K562 (cell line): ENCODE results near the gene CLSTN1.

Experiments used
- EZH2 ChIP-seq: IDR thresholded peaks from 2 replicates; pipeline ENCODE4 v1.6.1; 2012; ENCODE audit warnings: low read depth, mild to moderate bottlenecking, inconsistent platforms, low read length, borderline replicate concordance
- KDM2B ChIP-seq: fragments of 250-450 bp; sonication (Bioruptor Pico); IDR thresholded peaks from 2 replicates; pipeline ENCODE4 v1.8.0; 2021; ENCODE audit warnings: mild to moderate bottlenecking, moderate library complexity
- MTF1 ChIP-seq: fragments of 250-450 bp; sonication (Bioruptor Pico); IDR thresholded peaks from 2 replicates; pipeline ENCODE4 v1.9.0; 2021; ENCODE audit warnings: moderate library complexity, mild to moderate bottlenecking, inconsistent platforms, borderline replicate concordance
- POLR2A ChIP-seq: fragments of 450-650 bp; conservative IDR thresholded peaks from 2 replicates; pipeline ENCODE4 v1.6.1; 2016
- RAD21 ChIP-seq, 2 experiments: fragments of 250-450 bp in 1 of 2; fragments of 450-650 bp in 1 of 2; sonication (Bioruptor Pico) in 1 of 2; formaldehyde crosslinking in 1 of 2; IDR thresholded peaks in 1 of 2; conservative IDR thresholded peaks in 1 of 2; 2 replicates each; pipeline versions ENCODE4 v1.4.0 to v1.8.0; 2020 to 2022; ENCODE audit warnings: mild to moderate bottlenecking in 2 of 2, moderate library complexity in 1 of 2
- RFX1 ChIP-seq: fragments of 450-650 bp; IDR thresholded peaks from 2 replicates; pipeline ENCODE4 v1.6.1; 2016; ENCODE audit warnings: mild to moderate bottlenecking, moderate library complexity
- TFAP4 ChIP-seq: sonication (generic); formaldehyde crosslinking; IDR thresholded peaks from 2 replicates; pipeline ENCODE4 v1.8.0; 2022; ENCODE audit warnings: missing genetic modification reagents, mild to moderate bottlenecking, moderate library complexity, borderline replicate concordance
- ZNF232 ChIP-seq: sonication (generic); formaldehyde crosslinking; IDR thresholded peaks from 2 replicates; pipeline ENCODE4 v1.8.0; 2022; ENCODE audit warnings: mild to moderate bottlenecking, missing genetic modification reagents
- ZNF655 ChIP-seq: fragments of 250-450 bp; sonication (Bioruptor Pico); IDR thresholded peaks from 2 replicates; pipeline ENCODE4 v1.5.0; 2021

GRCh38 chr1:9863371-9863770 is 39.6 kb upstream of the CLSTN1 start:
- no peak for TF ChIP-seq EZH2
- TF ChIP-seq ZNF232 (CRISPR knock-in tag): no peak
- no peak for TF ChIP-seq ZNF655 (CRISPR knock-in tag)
- TF ChIP-seq RFX1: no peak
- no peak for TF ChIP-seq TFAP4 (CRISPR knock-in tag)
- no peak for TF ChIP-seq MTF1
- no peak for TF ChIP-seq POLR2A
- TF ChIP-seq KDM2B (CRISPR knock-in tag): no peak
- no peak for TF ChIP-seq RAD21 (CRISPR knock-in tag; conservative IDR thresholded peaks at IDR 0.05 in 1 of 2, IDR thresholded peaks at IDR 0.05 in 1 of 2)
